GM21515 (cell line): Measurements from ENCODE around the gene DAND5.

Source experiments
- ATAC-seq: cut with Tn5 transposase; IDR thresholded peaks from one replicate; pipeline ENCODE4 v1.9.1; 2021; ENCODE audit not compliant: unreplicated experiment

The DAND5 gene

GRCh38 chr19:13019332-13019731 lies 50.0 kb downstream of the DAND5 start:
- no peak for ATAC-seq

GRCh38 chr19:13020002-13020414 lies 50.6 kb downstream of the DAND5 start:
- no peak for ATAC-seq

- no peak for ATAC-seq
Measured at GRCh38 chr19:13022111-13022858, 52.9 kb downstream of the DAND5 start.

GRCh38 chr19:13022859-13023636 lies 53.7 kb downstream of the DAND5 start:
- ATAC-seq, result no peak

- no peak for ATAC-seq
Measured at GRCh38 chr19:13023656-13024055, 54.3 kb downstream of the DAND5 start.
